Endothelial cell of umbilical vein (primary cell): ENCODE results near the gene PTK6. TPM values are rescaled to one million over a fixed set of nuclear protein-coding genes. Genes with fewer than 3 reads are reported as not detected.
A peak's percentile ranks its signal among the peaks of the same experiment; 100 is the strongest.

Source experiments
- BruUV-seq: library from RNA; stranded (reverse); fragments of 400-500 nt; replicated peaks from 2 replicates; lab custom pipeline; 2021; lab: Mats Ljungman, UMichigan
- CTCF ChIA-PET: fragments of 300-600, 350-600 bp; sonication (Branson Sonifier 250); formaldehyde crosslinking; loops from one replicate; lab custom pipeline; 2021; ENCODE audit warnings: antibody characterized with exemption, inconsistent platforms; lab: Charles Lee
- POLR2A ChIA-PET: fragments of 300-600, 350-600 bp; sonication (Branson Sonifier 250); formaldehyde crosslinking; loops from one replicate; lab custom pipeline; 2021; ENCODE audit warnings: antibody characterized with exemption, inconsistent platforms; lab: Charles Lee
- DNase-seq: peaks from one replicate; pipeline ENCODE4 v3.0.0-alpha.2; 2011; ENCODE audit warnings: low read depth, low spot score
- FAIRE-seq: peaks from 2 replicates; lab custom pipeline; 2011; peaks lifted over from hg19 to GRCh38; lab: Jason Lieb, UNC
- H2AFZ ChIP-seq: 2 replicates; pipeline ENCODE4 v1.6.0; 2012; ENCODE audit warnings: low read depth, low read length, control low read depth, inconsistent platforms
- H3K27ac ChIP-seq: 2 replicates; pipeline ENCODE4 v1.5.1; 2011; ENCODE audit warnings: low read depth, mild to moderate bottlenecking, control low read depth, low read length, moderate library complexity; ENCODE audit not compliant: insufficient read depth
- H3K27me3 ChIP-seq, 2 experiments: 2 replicates each; pipeline versions ENCODE4 v1.6.0 to v1.6.1; 2011; ENCODE audit warnings: low read length in 2 of 2, mixed read lengths in 1 of 2; ENCODE audit not compliant: control insufficient read depth in 2 of 2, insufficient read depth in 2 of 2
- H3K36me3 ChIP-seq, 2 experiments: 2 replicates in 1 of 2; 3 replicates in 1 of 2; pipeline ENCODE4 v1.5.1; 2011; ENCODE audit warnings: low read length in 2 of 2, mild to moderate bottlenecking in 1 of 2, moderate library complexity in 1 of 2; ENCODE audit not compliant: control insufficient read depth in 2 of 2, insufficient read depth in 2 of 2; ENCODE audit errors: extremely low read depth in 1 of 2
- H3K4me1 ChIP-seq: 3 replicates; pipeline ENCODE4 v1.5.1; 2011; ENCODE audit warnings: mild to moderate bottlenecking, low read length; ENCODE audit not compliant: control insufficient read depth, insufficient read depth; ENCODE audit errors: extremely low read depth
- H3K4me2 ChIP-seq: 2 replicates; pipeline ENCODE4 v1.6.1; 2011; ENCODE audit warnings: low read length, control low read depth, mixed read lengths; ENCODE audit not compliant: insufficient read depth
- H3K4me3 ChIP-seq, 3 experiments: fragments of 200-600 bp in 1 of 3; sonication (generic), shearing (Covaris generic) in 1 of 3; replicated peaks in 1 of 3; 2 replicates each; pipeline ENCODE4 v1.5.1; 2011 to 2016; ENCODE audit warnings: control low read depth in 3 of 3, low read length in 3 of 3, mild to moderate bottlenecking in 2 of 3, inconsistent platforms in 1 of 3, low read depth in 1 of 3, moderate library complexity in 1 of 3; ENCODE audit not compliant: insufficient read depth in 1 of 3
- H3K79me2 ChIP-seq: 2 replicates; pipeline ENCODE4 v1.6.0; 2012; ENCODE audit warnings: low read length, inconsistent platforms; ENCODE audit not compliant: control insufficient read depth, insufficient read depth
- H3K9ac ChIP-seq: replicated peaks from 2 replicates; pipeline ENCODE3; 2011; ENCODE audit warnings: low read length, control low read depth; ENCODE audit not compliant: insufficient read depth; ENCODE audit errors: extremely low read depth
- H3K9me1 ChIP-seq: replicated peaks from 3 replicates; pipeline ENCODE4 v1.6.0; 2011; ENCODE audit warnings: mild to moderate bottlenecking, low read length; ENCODE audit not compliant: control insufficient read depth, insufficient read depth; ENCODE audit errors: extremely low read depth
- H3K9me3 ChIP-seq: replicated peaks from 2 replicates; pipeline ENCODE4 v1.5.1; 2012; ENCODE audit warnings: low read length, inconsistent platforms; ENCODE audit not compliant: control insufficient read depth, insufficient read depth
- H4K20me1 ChIP-seq: replicated peaks from 2 replicates; pipeline ENCODE3; 2011; ENCODE audit warnings: mild to moderate bottlenecking, low read length; ENCODE audit not compliant: control insufficient read depth, insufficient read depth; ENCODE audit errors: extremely low read depth
- EZH2 ChIP-seq: IDR thresholded peaks from 2 replicates; pipeline ENCODE4 v1.6.1; 2012; ENCODE audit warnings: borderline replicate concordance, low read depth, mild to moderate bottlenecking, moderate library complexity, low read length, inconsistent platforms; ENCODE audit not compliant: severe bottlenecking
- FOS ChIP-seq: IDR thresholded peaks from 2 replicates; pipeline ENCODE4 v1.6.1; 2011; ENCODE audit warnings: mild to moderate bottlenecking, low read length, moderate library complexity, borderline replicate concordance; ENCODE audit not compliant: insufficient read depth
- GATA2 ChIP-seq: IDR thresholded peaks from 2 replicates; pipeline ENCODE4 v1.7.0; 2011; ENCODE audit warnings: low read depth, mild to moderate bottlenecking, moderate library complexity, mixed read lengths, low read length; ENCODE audit not compliant: insufficient read length, insufficient read depth
- JUN ChIP-seq: IDR thresholded peaks from 2 replicates; pipeline ENCODE4 v1.6.1; 2011; ENCODE audit warnings: borderline replicate concordance, low read depth; ENCODE audit not compliant: insufficient read length, insufficient read depth
- MYC ChIP-seq: IDR thresholded peaks from one replicate; pipeline ENCODE4 v1.6.1; 2011; ENCODE audit warnings: mild to moderate bottlenecking, low read depth, low read length
- POLR2A ChIP-seq: IDR thresholded peaks from 2 replicates; pipeline ENCODE4 v1.6.1; 2012; ENCODE audit warnings: low read depth, mild to moderate bottlenecking, control low read depth, low read length
- POLR2AphosphoS5 ChIP-seq: IDR thresholded peaks from 2 replicates; pipeline ENCODE4 v1.6.1; 2012; ENCODE audit warnings: low read depth, mild to moderate bottlenecking, control low read depth, low read length, moderate library complexity; ENCODE audit not compliant: insufficient read depth
- dilution Hi-C: fragments of 300-500 bp; cut with MboI; formaldehyde crosslinking; loops from one replicate; pipeline ENCODE4 v1.15.0; 2019; ENCODE audit warnings: low sequenced_read_pairs; ENCODE audit not compliant: extremely low pct_ligation_motif_present
- intact Hi-C: fragments of 100-400 bp; cut with micrococcal nuclease; formaldehyde crosslinking; loops from one replicate; pipeline ENCODE4 v1.10.0; 2022
- polyA plus RNA-seq, 4 experiments: library from polyadenylated mRNA; depleted of rRNA in 3 of 4; stranded (reverse) in 3 of 4; unstranded in 1 of 4; fragments of >200 nt; gene quantifications; 2 replicates each; pipeline versions ENCODE4 v1.2.1 to v1.2.3, GENCODE V29; 2011 to 2012; ENCODE audit warnings: missing spikeins in 1 of 4
- total RNA-seq: library from RNA; stranded (reverse); gene quantifications from 2 replicates; pipeline ENCODE4 v1.2.3, GENCODE V29; 2021
- TF ChIP-seq, protein P1 (sequence below), 2 donors: IDR thresholded peaks; 1 replicate in 1 of 2; 2 replicates in 1 of 2; pipeline ENCODE4 v1.5.1; 2011; ENCODE audit warnings: low read length in 2 of 2, mild to moderate bottlenecking in 2 of 2, moderate library complexity in 2 of 2, control low read depth in 1 of 2, inconsistent platforms in 1 of 2, low read depth in 1 of 2; ENCODE audit not compliant: insufficient read depth in 1 of 2; ENCODE audit errors: extremely low read depth in 1 of 2
- TF ChIP-seq, protein P2 (sequence below): IDR thresholded peaks from 2 replicates; pipeline ENCODE4 v1.6.1; 2011; ENCODE audit not compliant: insufficient read depth, insufficient read length

The PTK6 gene
- total and polyA plus RNA-seq, 2 donors (not counting 3 experiments of a cell fraction or from before 2014, with no cell fraction given), result 0.18 TPM; not detected in 1

DNA sequence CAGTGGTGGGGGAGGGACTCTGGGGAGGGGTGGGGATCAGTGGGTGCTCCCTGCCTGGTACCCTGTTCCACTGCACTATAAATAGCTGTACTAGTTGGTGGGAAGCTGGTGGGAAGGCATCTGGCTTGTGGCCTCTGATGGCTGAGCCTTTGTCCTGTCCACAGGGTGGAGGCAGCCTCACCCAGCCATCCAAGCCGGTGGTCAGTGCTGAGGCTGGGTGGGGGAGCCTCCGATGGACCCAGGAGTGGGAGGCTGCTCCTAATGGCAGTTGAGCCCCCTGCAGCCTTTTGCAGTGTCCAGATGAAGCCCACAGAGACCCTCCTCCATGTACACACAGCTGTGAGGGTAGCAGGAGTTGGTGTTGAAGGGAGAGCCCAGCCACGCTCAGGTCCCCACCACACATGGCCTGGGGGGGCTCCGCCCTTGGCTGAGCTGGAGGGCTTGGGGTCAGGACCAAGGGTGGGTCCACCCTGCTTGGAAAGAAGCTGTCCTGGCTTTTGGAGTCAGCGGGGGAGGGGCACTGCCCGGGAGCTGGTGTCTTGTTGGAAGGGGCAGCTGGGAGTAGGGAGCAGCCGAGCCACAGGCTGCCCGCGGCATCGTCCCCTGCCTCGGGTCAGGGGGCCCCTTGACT is 14.1 kb downstream of the PTK6 start:
- H2AFZ ChIP-seq, result no peak overlapping the region
- peaks cover 12% of the 10 kb centered on the region for H3K4me1 ChIP-seq
- H3K36me3 ChIP-seq, result peaks cover 0 to 2% of the 10 kb centered on the region in 2 experiments
- BruUV-seq, result no TSS peak
- no peak overlapping the region for H3K27ac ChIP-seq
- no peak for TF ChIP-seq JUN
- no peak for TF ChIP-seq POLR2A
- no peak for FAIRE-seq
- H3K79me2 ChIP-seq, result peaks cover 16% of the 10 kb centered on the region
- no peak for DNase-seq
- H3K4me3 ChIP-seq, result no peak overlapping the region
- no peak overlapping the region for H3K4me2 ChIP-seq
- no peaks in the 10 kb centered on the region for H3K27me3 ChIP-seq
- ChIA-PET POLR2A (no interaction called here), CTCF (interaction anchor here (0.9 to 1.3 kb wide), 2 partner anchors 14 to 27 kb away, joined by 3 to 4 read pairs; partner anchors contain the start of gene PTK6)
- dilution Hi-C loops (no loop called here), intact Hi-C loops (no loop called here)
- no peak overlapping the region for H3K9ac ChIP-seq
- no peaks in the 10 kb centered on the region for H3K9me1 ChIP-seq
- no peaks in the 10 kb centered on the region for H3K9me3 ChIP-seq
- no peaks in the 10 kb centered on the region for H4K20me1 ChIP-seq

DNA sequence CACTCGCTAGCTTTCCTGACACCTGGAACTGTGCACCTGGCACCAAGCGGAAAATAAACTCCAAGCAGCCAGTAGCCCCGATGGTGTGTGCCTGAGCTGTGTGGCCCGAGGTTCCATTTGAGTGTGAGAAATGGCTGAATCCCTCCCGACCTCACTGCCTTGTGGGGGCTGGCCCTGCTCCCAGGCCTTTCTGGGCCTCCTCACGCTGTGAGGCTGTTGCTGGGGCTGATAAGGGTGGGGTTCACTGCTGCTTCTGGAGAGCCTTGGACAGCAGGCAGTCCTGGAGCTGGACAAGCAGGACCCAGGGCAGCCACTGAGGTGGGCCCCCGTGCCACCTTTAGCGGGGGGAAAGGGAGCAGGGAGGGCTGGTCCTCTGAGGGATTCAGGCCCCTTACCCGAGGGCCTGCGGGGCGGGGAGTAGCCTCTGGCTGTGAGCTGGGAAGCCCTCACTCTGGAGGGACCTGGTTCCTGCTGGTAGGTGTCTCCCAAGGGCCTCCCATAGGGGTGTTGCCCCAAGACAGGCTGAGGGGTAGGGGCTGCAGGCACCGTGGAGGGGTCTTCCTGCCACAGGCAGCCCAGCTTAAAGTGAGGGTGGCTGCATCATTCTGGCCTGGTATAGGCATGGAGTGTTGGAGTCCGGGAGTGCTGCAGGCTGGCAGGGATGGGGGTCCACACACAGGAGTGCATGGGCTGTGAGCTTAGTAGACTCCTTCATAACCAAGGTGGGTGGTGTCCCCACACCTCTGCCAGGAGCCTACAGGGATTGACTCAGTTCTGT is 14.9 kb downstream of the PTK6 start:
- Histone ChIP-seq H3K27me3 (no peaks in the 10 kb centered on the region), H3K9ac (no peak overlapping the region), H3K4me3 (no peak overlapping the region), H3K36me3 (peaks cover 0 to 2% of the 10 kb centered on the region in 2 experiments), H4K20me1 (no peaks in the 10 kb centered on the region), H3K9me3 (no peaks in the 10 kb centered on the region), H3K79me2 (peaks cover 16% of the 10 kb centered on the region), H2AFZ (no peak overlapping the region), H3K27ac (no peak overlapping the region), H3K4me1 (peaks cover 12% of the 10 kb centered on the region), H3K9me1 (no peaks in the 10 kb centered on the region), H3K4me2 (peak overlapping the region; percentile 19)
- DNase-seq (no peak), FAIRE-seq (no peak)
- no peak for TF ChIP-seq MYC
- TF ChIP-seq, protein P1, sequence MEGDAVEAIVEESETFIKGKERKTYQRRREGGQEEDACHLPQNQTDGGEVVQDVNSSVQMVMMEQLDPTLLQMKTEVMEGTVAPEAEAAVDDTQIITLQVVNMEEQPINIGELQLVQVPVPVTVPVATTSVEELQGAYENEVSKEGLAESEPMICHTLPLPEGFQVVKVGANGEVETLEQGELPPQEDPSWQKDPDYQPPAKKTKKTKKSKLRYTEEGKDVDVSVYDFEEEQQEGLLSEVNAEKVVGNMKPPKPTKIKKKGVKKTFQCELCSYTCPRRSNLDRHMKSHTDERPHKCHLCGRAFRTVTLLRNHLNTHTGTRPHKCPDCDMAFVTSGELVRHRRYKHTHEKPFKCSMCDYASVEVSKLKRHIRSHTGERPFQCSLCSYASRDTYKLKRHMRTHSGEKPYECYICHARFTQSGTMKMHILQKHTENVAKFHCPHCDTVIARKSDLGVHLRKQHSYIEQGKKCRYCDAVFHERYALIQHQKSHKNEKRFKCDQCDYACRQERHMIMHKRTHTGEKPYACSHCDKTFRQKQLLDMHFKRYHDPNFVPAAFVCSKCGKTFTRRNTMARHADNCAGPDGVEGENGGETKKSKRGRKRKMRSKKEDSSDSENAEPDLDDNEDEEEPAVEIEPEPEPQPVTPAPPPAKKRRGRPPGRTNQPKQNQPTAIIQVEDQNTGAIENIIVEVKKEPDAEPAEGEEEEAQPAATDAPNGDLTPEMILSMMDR (IDR thresholded peaks at IDR 0.05; ENCODE audit: extremely low read depth in 1 of 2, insufficient read depth in 1 of 2, low read depth in 1 of 2, low read length in 2 of 2), result no peak
- no peak for TF ChIP-seq EZH2
- no peak for TF ChIP-seq POLR2A
- TF ChIP-seq GATA2, result no peak
- TF ChIP-seq, protein P2, sequence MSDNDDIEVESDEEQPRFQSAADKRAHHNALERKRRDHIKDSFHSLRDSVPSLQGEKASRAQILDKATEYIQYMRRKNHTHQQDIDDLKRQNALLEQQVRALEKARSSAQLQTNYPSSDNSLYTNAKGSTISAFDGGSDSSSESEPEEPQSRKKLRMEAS, result no peak
- no peak for TF ChIP-seq JUN
- no peak for TF ChIP-seq FOS
- TF ChIP-seq POLR2AphosphoS5, result no peak
- ChIA-PET POLR2A (interaction anchor here (0.6 kb wide), 1 partner anchor 10 kb away, joined by 4 read pairs; no protein-coding TSS in a partner anchor), CTCF (interaction anchor here (0.5 to 2.5 kb wide), 4 partner anchors 15 to 284 kb away, joined by 3 to 28 read pairs (median 4); partner anchors contain the start of gene PTK6)
- intact Hi-C loops, result no loop called here
- no TSS peak for BruUV-seq
- dilution Hi-C loops, result no loop called here
